OCI-M1 (cell line): Measurements from ENCODE around the gene THAP4.
A peak's percentile ranks its signal among the peaks of the same experiment; 100 is the strongest.

Experiments
- DNase-seq: peaks from one replicate; lab custom pipeline; 2025; lab: John Stamatoyannopoulos, UW

THAP4 gene

GRCh38 chr2:241638940-241639339, 2.0 kb upstream of the THAP4 start:
- DNase-seq, result no peak

- DNase-seq, result peak; percentile 53
Observed at GRCh38 chr2:241637795-241638660, 1.1 kb upstream of the THAP4 start.

GRCh38 chr2:241636182-241637017, 558 bp downstream of the THAP4 start:
- DNase-seq, result peak; percentile 67

- peak; percentile 59 for DNase-seq
Observed at GRCh38 chr2:241635756-241636155, 1.2 kb downstream of the THAP4 start.

- no peak for DNase-seq
Observed at GRCh38 chr2:241633561-241633960, 3.4 kb downstream of the THAP4 start.

- no peak for DNase-seq
Observed at GRCh38 chr2:241632478-241633325, 4.3 kb downstream of the THAP4 start.

GRCh38 chr2:241629762-241630435, 7.1 kb downstream of the THAP4 start:
- no peak for DNase-seq

- no peak for DNase-seq
Observed at GRCh38 chr2:241627675-241628074, 9.3 kb downstream of the THAP4 start.

GRCh38 chr2:241620419-241620769, 16.6 kb downstream of the THAP4 start:
- no peak for DNase-seq

GRCh38 chr2:241619597-241620418, 17.1 kb downstream of the THAP4 start:
- DNase-seq, result no peak

- DNase-seq, result no peak
Observed at GRCh38 chr2:241618829-241619228, 18.1 kb downstream of the THAP4 start.

- DNase-seq, result no peak
Observed at GRCh38 chr2:241618296-241618805, 18.6 kb downstream of the THAP4 start.

- no peak for DNase-seq
Observed at GRCh38 chr2:241617431-241618154, 19.4 kb downstream of the THAP4 start.

- DNase-seq, result no peak
Observed at GRCh38 chr2:241616168-241617125, 20.5 kb downstream of the THAP4 start.

GRCh38 chr2:241615522-241616052, 21.4 kb downstream of the THAP4 start:
- no peak for DNase-seq

- no peak for DNase-seq
Observed at GRCh38 chr2:241615041-241615440, 21.9 kb downstream of the THAP4 start.

- DNase-seq, result no peak
Observed at GRCh38 chr2:241613017-241613780, 23.8 kb downstream of the THAP4 start.
